Chondrocyte (in vitro differentiated cells): ENCODE data around the gene BCL2. TPM values are rescaled to one million over a fixed set of nuclear protein-coding genes. Genes with fewer than 3 reads are reported as not detected.

Experiments used
- DNase-seq: peaks from one replicate; pipeline ENCODE4 v3.0.0; 2021; ENCODE audit warnings: mixed read lengths, low spot score
- H3K27ac Mint-ChIP-seq: one replicate; pipeline ENCODE4 v1.8.0; 2021; ENCODE audit warnings: mild to moderate bottlenecking, moderate library complexity, mixed read lengths; ENCODE audit not compliant: unreplicated experiment
- H3K27me3 Mint-ChIP-seq: 2 replicates; pipeline ENCODE4 v1.8.0; 2021; ENCODE audit warnings: low read depth, mixed read lengths
- H3K36me3 Mint-ChIP-seq: 2 replicates; pipeline ENCODE4 v1.8.0; 2021; ENCODE audit warnings: low read depth, mixed read lengths
- H3K4me1 Mint-ChIP-seq: 2 replicates; pipeline ENCODE4 v1.8.0; 2021; ENCODE audit warnings: low read depth, mild to moderate bottlenecking, mixed read lengths
- H3K4me3 Mint-ChIP-seq: one replicate; pipeline ENCODE4 v1.8.0; 2021; ENCODE audit warnings: mild to moderate bottlenecking, moderate library complexity, mixed read lengths; ENCODE audit not compliant: unreplicated experiment
- H3K9me3 Mint-ChIP-seq: 2 replicates; pipeline ENCODE4 v1.8.0; 2021; ENCODE audit warnings: low read depth, mixed read lengths
- total RNA-seq: library from RNA; stranded (reverse); gene quantifications from 3 replicates; pipeline ENCODE4 v1.2.1, GENCODE V29; 2021
- TF ChIP-seq, protein P1 (sequence below): fragments of 200-600 bp; sonication (generic); IDR thresholded peaks from 2 replicates; pipeline ENCODE4 v1.5.0; 2021; ENCODE audit warnings: antibody characterized with exemption, mild to moderate bottlenecking, moderate library complexity

Gene BCL2
- total RNA-seq, 1 donor from 2014 or later, result 8.6 TPM

DNA sequence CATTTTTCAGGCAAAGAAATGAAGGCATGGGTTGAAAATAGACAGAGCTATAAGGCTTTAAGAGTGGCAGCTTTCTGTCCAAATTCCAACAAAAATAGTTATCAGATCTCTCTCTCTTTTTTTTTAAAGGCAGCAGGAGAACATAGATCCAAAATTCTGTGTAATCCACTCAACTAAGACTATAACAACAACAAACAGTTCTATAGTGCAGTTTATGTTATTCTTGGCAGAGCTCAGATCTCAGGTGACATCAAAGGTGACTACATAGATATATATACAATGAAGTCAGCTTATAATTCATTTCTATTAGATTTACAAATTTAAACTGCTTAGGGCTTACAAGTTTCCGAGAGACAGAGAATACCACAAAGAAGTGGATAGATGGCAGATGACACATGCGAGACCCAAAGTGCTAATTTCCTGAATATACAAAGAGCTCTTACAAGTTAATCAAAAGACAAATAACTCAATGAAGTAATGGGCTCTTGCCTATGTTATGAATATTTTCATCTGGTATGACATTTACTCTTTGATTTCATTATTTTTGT is 223.2 kb downstream of the BCL2 start:
- DNase-seq, result no peak
- Mint-ChIP-seq H3K27me3 (peaks cover 16% of the 10 kb centered on the region), H3K27ac (no peak overlapping the region), H3K4me3 (no peak overlapping the region), H3K9me3 (no peaks in the 10 kb centered on the region), H3K4me1 (peaks cover 11% of the 10 kb centered on the region), H3K36me3 (no peaks in the 10 kb centered on the region)
- TF ChIP-seq, protein P1, sequence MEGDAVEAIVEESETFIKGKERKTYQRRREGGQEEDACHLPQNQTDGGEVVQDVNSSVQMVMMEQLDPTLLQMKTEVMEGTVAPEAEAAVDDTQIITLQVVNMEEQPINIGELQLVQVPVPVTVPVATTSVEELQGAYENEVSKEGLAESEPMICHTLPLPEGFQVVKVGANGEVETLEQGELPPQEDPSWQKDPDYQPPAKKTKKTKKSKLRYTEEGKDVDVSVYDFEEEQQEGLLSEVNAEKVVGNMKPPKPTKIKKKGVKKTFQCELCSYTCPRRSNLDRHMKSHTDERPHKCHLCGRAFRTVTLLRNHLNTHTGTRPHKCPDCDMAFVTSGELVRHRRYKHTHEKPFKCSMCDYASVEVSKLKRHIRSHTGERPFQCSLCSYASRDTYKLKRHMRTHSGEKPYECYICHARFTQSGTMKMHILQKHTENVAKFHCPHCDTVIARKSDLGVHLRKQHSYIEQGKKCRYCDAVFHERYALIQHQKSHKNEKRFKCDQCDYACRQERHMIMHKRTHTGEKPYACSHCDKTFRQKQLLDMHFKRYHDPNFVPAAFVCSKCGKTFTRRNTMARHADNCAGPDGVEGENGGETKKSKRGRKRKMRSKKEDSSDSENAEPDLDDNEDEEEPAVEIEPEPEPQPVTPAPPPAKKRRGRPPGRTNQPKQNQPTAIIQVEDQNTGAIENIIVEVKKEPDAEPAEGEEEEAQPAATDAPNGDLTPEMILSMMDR, result no peak

DNA sequence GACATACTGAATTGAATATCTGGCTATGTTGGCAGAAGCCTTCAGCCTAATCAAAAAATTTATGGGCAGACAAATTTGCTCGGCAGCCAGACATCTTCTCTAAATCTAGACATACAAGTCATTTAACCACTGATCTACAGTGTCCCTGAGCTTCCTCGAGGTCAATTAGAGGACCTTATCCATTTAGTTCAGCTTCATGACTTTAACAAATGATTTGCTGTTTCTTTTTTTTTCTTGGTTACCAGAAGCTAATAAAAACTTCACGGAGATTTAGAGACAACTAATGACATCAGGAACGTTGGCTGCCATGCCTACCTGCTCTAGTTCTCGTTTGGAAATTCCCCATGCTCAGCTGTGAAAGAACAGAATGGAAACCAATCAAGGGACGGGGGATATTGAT is 223.8 kb downstream of the BCL2 start:
- Mint-ChIP-seq H3K27me3 (peaks cover 14% of the 10 kb centered on the region), H3K36me3 (no peaks in the 10 kb centered on the region), H3K27ac (no peak overlapping the region), H3K9me3 (no peaks in the 10 kb centered on the region), H3K4me1 (peaks cover 11% of the 10 kb centered on the region), H3K4me3 (no peak overlapping the region)
- TF ChIP-seq, protein P1, result no peak
- DNase-seq, result no peak

GRCh38 chr18:63091671-63092364 is 227.8 kb downstream of the BCL2 start:
- peaks cover 9% of the 10 kb centered on the region for H3K4me1 Mint-ChIP-seq
- H3K4me3 Mint-ChIP-seq, result no peak overlapping the region
- peaks cover 25% of the 10 kb centered on the region for H3K27me3 Mint-ChIP-seq
- TF ChIP-seq, protein P1, result no peak
- H3K36me3 Mint-ChIP-seq, result no peaks in the 10 kb centered on the region
- no peaks in the 10 kb centered on the region for H3K9me3 Mint-ChIP-seq
- DNase-seq, result no peak
- H3K27ac Mint-ChIP-seq, result no peak overlapping the region

DNA sequence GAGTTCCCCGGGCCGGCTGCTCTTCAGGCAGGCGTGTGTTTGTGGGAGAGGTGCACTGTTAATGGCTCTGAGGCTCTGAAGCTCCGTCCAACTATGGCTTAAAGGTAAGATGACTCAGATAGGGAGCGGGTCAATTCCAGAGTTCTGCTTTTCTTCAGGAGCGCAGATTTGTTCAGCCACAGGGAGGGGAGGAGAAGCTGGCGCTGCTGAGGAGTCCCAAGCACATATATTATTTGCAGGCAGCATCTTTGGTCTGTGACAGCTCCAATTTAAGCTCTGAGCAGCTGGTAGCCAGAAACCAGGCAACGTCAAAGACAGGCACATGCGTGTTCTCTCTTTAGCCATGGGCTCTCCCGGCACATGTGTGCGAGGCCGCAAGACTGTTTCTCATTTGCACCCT is 229.2 kb downstream of the BCL2 start:
- no peak overlapping the region for H3K4me3 Mint-ChIP-seq
- DNase-seq, result no peak
- no peaks in the 10 kb centered on the region for H3K4me1 Mint-ChIP-seq
- H3K9me3 Mint-ChIP-seq, result no peaks in the 10 kb centered on the region
- TF ChIP-seq, protein P1, result no peak
- no peaks in the 10 kb centered on the region for H3K36me3 Mint-ChIP-seq
- peaks cover 27% of the 10 kb centered on the region for H3K27me3 Mint-ChIP-seq
- no peak overlapping the region for H3K27ac Mint-ChIP-seq

DNA sequence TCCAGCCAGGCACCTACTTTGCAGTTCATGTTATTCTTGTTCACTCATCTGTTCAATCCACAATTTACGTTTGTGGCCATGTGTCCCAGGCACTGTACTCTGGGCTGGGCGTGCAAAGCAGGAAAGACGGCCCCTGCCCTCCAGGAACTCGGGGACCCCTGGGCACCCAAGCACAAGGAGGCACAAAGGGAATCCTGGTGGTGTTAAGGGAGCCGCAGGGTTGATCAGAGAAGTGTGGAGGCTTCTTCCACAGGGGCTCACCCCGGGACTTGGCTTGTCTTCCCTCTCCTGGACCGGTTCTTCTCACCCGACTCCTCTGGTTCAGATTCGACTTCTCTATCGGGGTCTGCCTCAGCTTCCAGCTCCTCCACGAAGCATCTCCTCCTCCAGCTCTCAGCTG is 230.5 kb downstream of the BCL2 start:
- TF ChIP-seq, protein P1, result no peak

More for the DNA sequence above, 230.5 kb downstream of the BCL2 start:
- Mint-ChIP-seq H3K27me3 (peaks cover 26% of the 10 kb centered on the region), H3K4me1 (no peaks in the 10 kb centered on the region), H3K27ac (no peak overlapping the region), H3K9me3 (no peaks in the 10 kb centered on the region), H3K4me3 (no peak overlapping the region), H3K36me3 (no peaks in the 10 kb centered on the region)
- no peak for DNase-seq
